Measurements from ENCODE around the gene RPL36A. TPM values are rescaled to one million over a fixed set of nuclear protein-coding genes. Genes with fewer than 3 reads are reported as not detected.
A peak's percentile ranks its signal among the peaks of the same experiment; 100 is the strongest.

RPL36A gene
- total RNA-seq, 1 experiment from 2014 or later: 239 TPM

DNA sequence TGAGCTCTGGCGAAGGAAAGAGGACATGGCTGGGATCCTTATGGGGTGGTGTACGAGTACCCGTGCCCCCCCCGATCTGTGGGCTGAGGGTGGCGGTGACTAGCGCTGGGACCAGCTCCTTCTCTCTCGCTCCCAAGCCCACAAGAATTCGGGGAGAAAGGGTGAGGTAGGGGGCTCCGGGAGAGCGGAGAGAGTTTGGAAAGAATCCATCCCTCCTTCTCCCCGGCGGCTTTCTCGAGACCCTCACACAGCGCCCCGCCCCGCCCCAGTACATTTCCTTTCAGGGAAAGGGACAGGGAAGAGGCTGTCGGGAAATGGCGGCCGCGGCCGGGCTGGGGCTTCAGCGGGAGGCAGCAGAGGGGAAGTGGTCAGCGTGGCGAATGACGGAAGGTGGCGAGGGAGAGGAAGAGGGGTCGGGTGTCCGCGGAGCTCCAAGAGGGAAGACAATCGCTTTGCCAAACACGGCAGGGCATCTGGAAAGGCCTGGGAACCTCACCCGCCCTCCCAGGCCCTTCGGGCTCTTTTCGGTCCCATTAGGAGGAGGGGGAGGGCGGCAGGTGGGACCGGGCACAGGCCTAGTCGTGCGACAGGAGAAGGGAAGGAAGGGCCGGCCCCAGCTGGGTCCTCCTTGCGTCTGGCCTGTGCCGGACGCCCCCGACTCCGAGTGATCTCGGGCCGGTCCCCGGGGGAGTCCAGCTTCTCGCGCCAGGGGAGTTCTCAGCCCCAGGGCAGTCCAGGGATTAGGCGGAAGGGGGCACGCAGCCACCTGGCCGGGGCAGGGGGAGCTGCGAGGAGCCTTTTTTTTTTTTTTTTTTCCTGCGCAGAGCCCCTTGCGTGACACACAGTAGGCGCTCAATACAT is 27.4 kb downstream of the RPL36A start:
- BruUV-seq (replicated peaks): no TSS peak
- CTCF ChIA-PET: interaction anchor here (0.7 kb wide), 1 partner anchor 12 kb away, joined by 3 read pairs; no protein-coding TSS in a partner anchor
- TF ChIP-seq CTCF (IDR thresholded peaks at IDR 0.05; ENCODE audit: unreplicated experiment): no peak
- Mint-ChIP-seq H3K9me3 (ENCODE audit: low read depth, unreplicated experiment) (no peaks in the 10 kb centered on the region), H3K4me1 (ENCODE audit: low read depth, unreplicated experiment) (peaks cover 8% of the 10 kb centered on the region), H3K27ac (ENCODE audit: unreplicated experiment) (peak overlapping the region; percentile 93), H3K27me3 (ENCODE audit: unreplicated experiment) (peaks cover 21% of the 10 kb centered on the region), H3K36me3 (ENCODE audit: insufficient read depth, unreplicated experiment) (peaks cover 10% of the 10 kb centered on the region), H3K4me3 (ENCODE audit: low read depth, unreplicated experiment) (peak overlapping the region; percentile 76)
- DNase-seq: peak; percentile 23
- intact Hi-C loops (cut with micrococcal nuclease; ENCODE audit: unreplicated experiment): loop anchor here (10.0 kb wide), 1 partner anchor 177 kb away; no protein-coding TSS in a partner anchor

DNA sequence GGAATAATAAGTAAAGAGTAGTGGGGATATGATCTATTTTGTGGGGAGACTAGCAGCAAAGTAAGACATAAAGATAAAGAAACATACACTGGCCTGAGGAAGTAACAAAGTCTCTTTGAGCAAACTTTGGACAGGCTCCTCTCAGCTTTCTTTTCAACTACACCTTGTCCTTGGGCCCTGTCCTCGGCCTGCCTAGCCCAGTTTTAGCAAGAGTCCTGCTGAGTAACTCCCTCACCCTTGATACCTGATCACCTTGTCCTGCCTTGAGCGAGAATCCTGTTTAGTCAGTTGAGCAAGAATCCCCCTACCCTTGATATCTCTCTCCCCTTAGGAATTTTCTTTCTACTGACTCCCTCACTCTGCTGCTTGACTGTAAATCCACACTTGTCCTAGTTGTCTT is 28.7 kb downstream of the RPL36A start:
- CTCF ChIA-PET: interaction anchor here (0.7 kb wide), 1 partner anchor 9 kb away, joined by 6 read pairs; no protein-coding TSS in a partner anchor
- no peak overlapping the region for H3K27ac Mint-ChIP-seq (ENCODE audit: unreplicated experiment)
- H3K27me3 Mint-ChIP-seq (ENCODE audit: unreplicated experiment): peaks cover 21% of the 10 kb centered on the region
- BruUV-seq (replicated peaks): TSS peak; percentile 28
- peaks cover 9% of the 10 kb centered on the region for H3K36me3 Mint-ChIP-seq (ENCODE audit: insufficient read depth, unreplicated experiment)
- no peak overlapping the region for H3K4me3 Mint-ChIP-seq (ENCODE audit: low read depth, unreplicated experiment)
- DNase-seq: no peak
- intact Hi-C loops (cut with micrococcal nuclease; ENCODE audit: unreplicated experiment): loop anchor here (10.0 kb wide), 1 partner anchor 175 kb away; no protein-coding TSS in a partner anchor
- H3K4me1 Mint-ChIP-seq (ENCODE audit: low read depth, unreplicated experiment): peaks cover 8% of the 10 kb centered on the region
- H3K9me3 Mint-ChIP-seq (ENCODE audit: low read depth, unreplicated experiment): no peaks in the 10 kb centered on the region
- no peak for TF ChIP-seq CTCF (IDR thresholded peaks at IDR 0.05; ENCODE audit: unreplicated experiment)

- DNase-seq: no peak
- intact Hi-C loops (cut with micrococcal nuclease; ENCODE audit: unreplicated experiment): no loop called here
- no peak overlapping the region for H3K4me3 Mint-ChIP-seq (ENCODE audit: low read depth, unreplicated experiment)
- H3K9me3 Mint-ChIP-seq (ENCODE audit: low read depth, unreplicated experiment): no peaks in the 10 kb centered on the region
- H3K27me3 Mint-ChIP-seq (ENCODE audit: unreplicated experiment): no peaks in the 10 kb centered on the region
- CTCF ChIA-PET: no interaction called here
- no peak overlapping the region for H3K27ac Mint-ChIP-seq (ENCODE audit: unreplicated experiment)
- no peak for TF ChIP-seq CTCF (IDR thresholded peaks at IDR 0.05; ENCODE audit: unreplicated experiment)
- no TSS peak for BruUV-seq (replicated peaks)
- H3K4me1 Mint-ChIP-seq (ENCODE audit: low read depth, unreplicated experiment): no peaks in the 10 kb centered on the region
- no peaks in the 10 kb centered on the region for H3K36me3 Mint-ChIP-seq (ENCODE audit: insufficient read depth, unreplicated experiment)
Observed at GRCh38 chrX:101427954-101428353, 37.1 kb downstream of the RPL36A start.

DNA sequence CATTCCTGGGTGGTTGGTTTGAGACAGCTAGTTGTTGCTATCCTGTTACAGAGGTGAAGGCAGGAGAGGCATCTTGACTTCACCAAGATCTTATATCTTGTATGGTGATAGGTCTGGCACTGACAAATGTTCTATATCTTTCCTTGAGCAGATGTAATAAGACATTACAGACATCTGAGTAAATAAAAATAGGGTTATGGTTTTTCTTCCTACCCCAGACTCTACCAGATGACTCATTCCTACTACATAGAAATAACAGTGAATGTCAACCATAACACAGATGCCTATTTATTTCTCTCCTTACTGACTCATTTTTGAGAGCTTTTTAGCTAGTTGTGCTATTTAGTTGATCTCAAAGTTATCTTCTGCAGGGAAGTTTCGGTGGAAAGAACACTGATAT is 39.1 kb downstream of the RPL36A start:
- CTCF ChIA-PET: interaction anchor here (0.5 kb wide), 1 partner anchor 11 kb away, joined by 3 read pairs; no protein-coding TSS in a partner anchor
- no peak for TF ChIP-seq CTCF (IDR thresholded peaks at IDR 0.05; ENCODE audit: unreplicated experiment)
- no peaks in the 10 kb centered on the region for H3K4me1 Mint-ChIP-seq (ENCODE audit: low read depth, unreplicated experiment)

More for the DNA sequence above, 39.1 kb downstream of the RPL36A start:
- Mint-ChIP-seq H3K27me3 (ENCODE audit: unreplicated experiment) (no peaks in the 10 kb centered on the region), H3K4me3 (ENCODE audit: low read depth, unreplicated experiment) (no peak overlapping the region), H3K27ac (ENCODE audit: unreplicated experiment) (no peak overlapping the region), H3K36me3 (ENCODE audit: insufficient read depth, unreplicated experiment) (no peaks in the 10 kb centered on the region), H3K9me3 (ENCODE audit: low read depth, unreplicated experiment) (no peaks in the 10 kb centered on the region)
- no peak for DNase-seq
- intact Hi-C loops (cut with micrococcal nuclease; ENCODE audit: unreplicated experiment): no loop called here
- BruUV-seq (replicated peaks): no TSS peak

Data from Calu3 (cell line).